Measurements from ENCODE around the gene TMEM9. TPM values are rescaled to one million over a fixed set of nuclear protein-coding genes. Genes with fewer than 3 reads are reported as not detected.

Gene TMEM9
- total RNA-seq, 6 experiments from 2014 or later, result 27.0 to 47.4 (median 35.6) TPM

DNA sequence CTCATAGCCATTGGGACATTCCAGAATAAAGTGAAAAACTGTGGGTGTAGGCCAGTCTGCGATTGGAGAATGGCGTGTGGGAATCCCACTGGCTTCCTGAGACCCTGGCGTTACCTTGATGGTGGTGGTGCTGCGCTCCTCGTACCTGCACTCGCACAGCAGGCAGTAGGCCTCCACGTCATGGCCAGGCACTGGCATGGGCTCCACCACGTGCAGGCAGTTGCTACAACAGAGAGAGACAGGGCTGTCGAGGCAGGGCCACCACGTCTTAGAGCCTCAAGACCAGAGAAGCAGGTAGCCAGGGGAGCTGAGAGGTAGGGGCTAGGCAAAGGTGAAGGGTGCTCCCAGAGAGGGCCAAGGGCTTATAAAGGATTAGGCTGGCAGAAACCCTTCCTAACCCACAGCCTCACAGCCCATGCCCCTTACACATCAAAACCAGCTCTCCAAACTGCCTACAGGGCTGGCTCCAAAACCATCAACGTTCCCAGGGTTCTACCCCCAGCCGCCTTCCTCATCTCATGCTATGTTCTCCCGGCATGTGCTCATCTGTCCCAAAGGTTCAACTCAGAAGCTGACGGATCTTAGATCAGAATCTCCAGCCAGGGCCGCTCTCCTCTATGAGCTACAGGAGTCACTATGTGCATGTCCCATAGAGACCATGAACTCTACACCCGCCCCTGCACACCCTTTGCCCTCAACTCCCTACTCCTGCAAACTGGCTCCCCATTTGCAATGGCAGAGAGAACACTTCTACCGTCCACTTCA, 7.5 kb downstream of the TMEM9 start:
- ATAC-seq, result no peak
- TF ChIP-seq, protein P1, sequence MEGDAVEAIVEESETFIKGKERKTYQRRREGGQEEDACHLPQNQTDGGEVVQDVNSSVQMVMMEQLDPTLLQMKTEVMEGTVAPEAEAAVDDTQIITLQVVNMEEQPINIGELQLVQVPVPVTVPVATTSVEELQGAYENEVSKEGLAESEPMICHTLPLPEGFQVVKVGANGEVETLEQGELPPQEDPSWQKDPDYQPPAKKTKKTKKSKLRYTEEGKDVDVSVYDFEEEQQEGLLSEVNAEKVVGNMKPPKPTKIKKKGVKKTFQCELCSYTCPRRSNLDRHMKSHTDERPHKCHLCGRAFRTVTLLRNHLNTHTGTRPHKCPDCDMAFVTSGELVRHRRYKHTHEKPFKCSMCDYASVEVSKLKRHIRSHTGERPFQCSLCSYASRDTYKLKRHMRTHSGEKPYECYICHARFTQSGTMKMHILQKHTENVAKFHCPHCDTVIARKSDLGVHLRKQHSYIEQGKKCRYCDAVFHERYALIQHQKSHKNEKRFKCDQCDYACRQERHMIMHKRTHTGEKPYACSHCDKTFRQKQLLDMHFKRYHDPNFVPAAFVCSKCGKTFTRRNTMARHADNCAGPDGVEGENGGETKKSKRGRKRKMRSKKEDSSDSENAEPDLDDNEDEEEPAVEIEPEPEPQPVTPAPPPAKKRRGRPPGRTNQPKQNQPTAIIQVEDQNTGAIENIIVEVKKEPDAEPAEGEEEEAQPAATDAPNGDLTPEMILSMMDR (IDR thresholded peaks at IDR 0.05), result no peak
- TF ChIP-seq POLR2A (IDR thresholded peaks at IDR 0.05), result no peak
- no peak for DNase-seq
- 92% methylated on average over 10 of the region's 17 CpGs for WGBS (ENCODE audit: insufficient coverage, low coverage, low lambda C conversion rate, missing lambda C conversion rate)
- no peaks in the 10 kb centered on the region for H3K27me3 ChIP-seq
- H3K4me3 ChIP-seq, result no peak overlapping the region
- H3K4me1 ChIP-seq, result no peaks in the 10 kb centered on the region
- H3K36me3 ChIP-seq, result peaks cover 0 to 28% (median 11%) of the 10 kb centered on the region in 4 donors
- no peak overlapping the region for H3K27ac ChIP-seq
- H3K9me3 ChIP-seq, result no peaks in the 10 kb centered on the region
- intact Hi-C loops (cut with DNase I), result no loop called here

DNA sequence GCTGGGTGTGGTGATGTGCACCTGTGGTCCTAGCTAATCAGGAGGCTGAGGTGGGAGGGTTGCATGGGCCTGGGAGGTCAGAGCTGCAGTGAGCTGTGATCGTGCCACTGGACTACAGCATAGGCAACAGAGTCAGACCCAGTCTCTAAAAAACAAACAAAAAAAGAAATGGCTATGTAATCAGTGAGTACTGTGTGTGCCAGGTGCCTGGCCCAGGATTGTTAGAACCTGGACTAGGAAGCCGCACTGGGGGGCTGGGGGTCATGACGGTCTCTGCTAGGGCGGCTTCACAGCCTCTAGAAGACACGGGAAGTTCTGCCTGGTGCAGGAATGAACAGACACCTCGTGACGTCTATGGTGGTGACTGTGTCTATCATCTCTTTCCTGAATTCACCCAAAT, 8.5 kb downstream of the TMEM9 start:
- TF ChIP-seq, protein P1 (IDR thresholded peaks at IDR 0.05), result no peak
- TF ChIP-seq POLR2A (IDR thresholded peaks at IDR 0.05), result no peak

DNA sequence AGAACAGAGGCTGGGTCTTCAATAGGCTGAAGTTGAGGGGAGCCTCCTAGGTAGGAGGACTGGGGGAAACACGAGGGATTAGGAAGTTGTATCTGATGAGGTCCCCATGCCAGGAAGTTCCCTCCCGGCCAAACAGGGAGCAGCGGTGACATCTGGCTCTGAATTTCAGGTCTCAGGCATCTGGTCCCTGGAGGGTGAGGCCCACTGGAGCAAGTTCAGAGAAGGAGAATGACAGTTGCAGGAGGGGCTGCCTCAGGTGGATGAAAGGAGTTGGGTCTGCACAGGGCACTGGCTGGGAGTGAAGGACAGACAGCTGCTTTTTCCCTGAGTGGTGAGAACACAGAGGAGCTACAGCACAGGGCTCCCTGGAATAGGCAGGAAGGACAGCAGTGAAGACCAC, 9.1 kb downstream of the TMEM9 start:
- WGBS (ENCODE audit: insufficient coverage, low coverage, low lambda C conversion rate, missing lambda C conversion rate), result 56% methylated on average over 3 of the region's 3 CpGs
- Histone ChIP-seq H3K9me3 (no peaks in the 10 kb centered on the region), H3K27me3 (no peaks in the 10 kb centered on the region), H3K27ac (no peak overlapping the region), H3K36me3 (peaks cover 0 to 21% (median 13%) of the 10 kb centered on the region in 4 donors), H3K4me1 (no peaks in the 10 kb centered on the region), H3K4me3 (no peak overlapping the region)
- DNase-seq (no peak), ATAC-seq (no peak)
- intact Hi-C loops (cut with DNase I), result no loop called here
- TF ChIP-seq, protein P1 (IDR thresholded peaks at IDR 0.05), result no peak
- TF ChIP-seq POLR2A (IDR thresholded peaks at IDR 0.05), result no peak

More for the DNA sequence above, 8.5 kb downstream of the TMEM9 start:
- Histone ChIP-seq H3K27me3 (no peaks in the 10 kb centered on the region), H3K36me3 (peaks cover 0 to 27% (median 12%) of the 10 kb centered on the region in 4 donors), H3K4me1 (no peaks in the 10 kb centered on the region), H3K9me3 (no peaks in the 10 kb centered on the region), H3K4me3 (no peak overlapping the region), H3K27ac (no peak overlapping the region)
- no peak for ATAC-seq
- intact Hi-C loops (cut with DNase I), result no loop called here
- 82% methylated on average over 7 of the region's 7 CpGs for WGBS (ENCODE audit: insufficient coverage, low coverage, low lambda C conversion rate, missing lambda C conversion rate)
- DNase-seq, result no peak

DNA sequence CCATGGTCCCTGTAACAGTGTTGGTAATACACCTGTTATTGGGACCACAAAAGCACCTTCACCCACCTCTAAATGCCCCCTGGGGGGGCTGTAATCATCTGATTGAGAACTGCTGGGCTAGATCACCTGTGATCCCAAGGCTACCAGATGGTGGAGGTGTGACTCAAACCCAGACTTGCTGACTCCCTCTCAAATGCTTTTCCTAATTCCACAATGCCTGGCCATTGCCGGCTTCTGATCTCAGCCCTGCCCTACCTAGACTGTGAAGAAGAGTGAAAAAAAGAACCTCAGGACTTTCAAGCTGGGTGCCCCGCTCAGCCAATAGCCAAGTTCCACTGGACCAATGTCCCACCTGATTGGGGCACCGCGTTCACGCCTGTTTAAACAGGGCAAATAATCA, 9.6 kb downstream of the TMEM9 start:
- intact Hi-C loops (cut with DNase I), result no loop called here
- peaks cover 0 to 21% (median 13%) of the 10 kb centered on the region in 4 donors for H3K36me3 ChIP-seq
- H3K4me1 ChIP-seq, result no peaks in the 10 kb centered on the region
- DNase-seq (no peak), ATAC-seq (no peak)
- H3K27me3 ChIP-seq, result no peaks in the 10 kb centered on the region
- no peak overlapping the region for H3K4me3 ChIP-seq
- H3K27ac ChIP-seq, result no peak overlapping the region
- TF ChIP-seq, protein P1 (IDR thresholded peaks at IDR 0.05), result no peak
- no peak for TF ChIP-seq POLR2A (IDR thresholded peaks at IDR 0.05)
- 69% methylated on average over 4 of the region's 5 CpGs for WGBS (ENCODE audit: insufficient coverage, low coverage, low lambda C conversion rate, missing lambda C conversion rate)
- H3K9me3 ChIP-seq, result no peaks in the 10 kb centered on the region
